Hepatocyte (in vitro differentiated cells): ENCODE results near the gene SAMD4A.

ENCODE experiments used
- EZH2 ChIP-seq: fragments of 200-600 bp; sonication (generic); IDR thresholded peaks from 2 replicates; pipeline ENCODE4 v1.6.1; 2016; ENCODE audit warnings: antibody characterized with exemption, mild to moderate bottlenecking, borderline replicate concordance
- EZH2phosphoT487 ChIP-seq: fragments of 200-600 bp; sonication (generic); IDR thresholded peaks from one replicate; pipeline ENCODE4 v1.6.1; 2018; ENCODE audit warnings: antibody characterized with exemption, mild to moderate bottlenecking, low read depth, moderate library complexity; ENCODE audit not compliant: unreplicated experiment, severe bottlenecking
- TF ChIP-seq, protein P1 (sequence below): fragments of 200-600 bp; sonication (generic); IDR thresholded peaks from 2 replicates; pipeline ENCODE4 v1.5.1; 2016; ENCODE audit warnings: antibody characterized with exemption, mild to moderate bottlenecking; ENCODE audit not compliant: poor library complexity

DNA sequence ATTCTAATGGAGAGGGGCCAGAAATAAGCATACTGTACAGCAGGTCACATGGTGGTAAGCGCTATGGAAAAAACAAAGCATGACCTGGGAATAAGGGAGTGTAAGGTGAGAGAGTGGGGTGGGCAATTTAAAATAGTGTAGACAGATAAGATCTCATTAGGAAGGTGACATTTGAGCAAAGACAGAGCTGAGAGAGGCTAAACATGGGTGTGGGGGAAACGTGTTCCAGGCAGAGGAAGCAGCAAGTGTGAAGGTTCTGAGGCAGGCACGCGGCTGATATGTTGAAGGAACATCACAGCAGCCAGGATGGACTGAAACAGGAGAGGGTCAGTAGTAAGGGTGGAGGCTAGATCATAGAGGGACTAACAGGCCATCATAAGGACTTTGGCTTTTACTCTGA, 126.8 kb downstream of the SAMD4A start:
- TF ChIP-seq, protein P1, sequence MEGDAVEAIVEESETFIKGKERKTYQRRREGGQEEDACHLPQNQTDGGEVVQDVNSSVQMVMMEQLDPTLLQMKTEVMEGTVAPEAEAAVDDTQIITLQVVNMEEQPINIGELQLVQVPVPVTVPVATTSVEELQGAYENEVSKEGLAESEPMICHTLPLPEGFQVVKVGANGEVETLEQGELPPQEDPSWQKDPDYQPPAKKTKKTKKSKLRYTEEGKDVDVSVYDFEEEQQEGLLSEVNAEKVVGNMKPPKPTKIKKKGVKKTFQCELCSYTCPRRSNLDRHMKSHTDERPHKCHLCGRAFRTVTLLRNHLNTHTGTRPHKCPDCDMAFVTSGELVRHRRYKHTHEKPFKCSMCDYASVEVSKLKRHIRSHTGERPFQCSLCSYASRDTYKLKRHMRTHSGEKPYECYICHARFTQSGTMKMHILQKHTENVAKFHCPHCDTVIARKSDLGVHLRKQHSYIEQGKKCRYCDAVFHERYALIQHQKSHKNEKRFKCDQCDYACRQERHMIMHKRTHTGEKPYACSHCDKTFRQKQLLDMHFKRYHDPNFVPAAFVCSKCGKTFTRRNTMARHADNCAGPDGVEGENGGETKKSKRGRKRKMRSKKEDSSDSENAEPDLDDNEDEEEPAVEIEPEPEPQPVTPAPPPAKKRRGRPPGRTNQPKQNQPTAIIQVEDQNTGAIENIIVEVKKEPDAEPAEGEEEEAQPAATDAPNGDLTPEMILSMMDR, result no peak
- TF ChIP-seq EZH2phosphoT487, result no peak
- no peak for TF ChIP-seq EZH2
